Transverse colon (tissue), 4 donors: Measurements from ENCODE around the gene NRN1L. TPM values are rescaled to one million over a fixed set of nuclear protein-coding genes. Genes with fewer than 3 reads are reported as not detected.

ENCODE experiments used
- DNase-seq: peaks from one replicate; pipeline ENCODE4 v3.0.0-alpha.2; 2019
- H3K27ac ChIP-seq, 4 donors: fragments of 200-600 bp; sonication (generic); 2 replicates each; pipeline ENCODE4 v1.5.1; 2016 to 2018; ENCODE audit warnings: inconsistent platforms in 4 of 4
- H3K27me3 ChIP-seq: fragments of 200-600 bp; sonication (generic); 2 replicates; pipeline ENCODE4 v1.5.1; 2017; ENCODE audit warnings: inconsistent platforms
- H3K36me3 ChIP-seq, 4 donors: fragments of 200-600 bp; sonication (generic); 2 replicates each; pipeline ENCODE4 v1.5.1; 2017 to 2019; ENCODE audit warnings: inconsistent platforms in 4 of 4
- H3K4me1 ChIP-seq, 4 donors: fragments of 200-600 bp; sonication (generic); 2 replicates each; pipeline ENCODE4 v1.5.1; 2017 to 2020; ENCODE audit warnings: inconsistent platforms in 4 of 4
- H3K4me3 ChIP-seq, 4 donors: fragments of 200-600 bp; sonication (generic); 1 replicate in 1 of 4; 2 replicates in 3 of 4; pipeline versions ENCODE4 v1.5.1 to v1.6.1; 2017 to 2019; ENCODE audit warnings: inconsistent platforms in 4 of 4
- H3K9me3 ChIP-seq, 2 donors: fragments of 200-600 bp; sonication (generic); 2 replicates each; pipeline ENCODE4 v1.5.1; 2017 to 2019; ENCODE audit warnings: inconsistent platforms in 2 of 2
- EP300 ChIP-seq: sonication (generic); formaldehyde crosslinking; IDR thresholded peaks from one replicate; pipeline ENCODE4 v1.6.1; 2017; ENCODE audit warnings: antibody characterized with exemption, low read depth
- POLR2A ChIP-seq: fragments of 450-650 bp; IDR thresholded peaks from one replicate; pipeline ENCODE4 v1.6.1; 2016; ENCODE audit warnings: antibody characterized with exemption, mild to moderate bottlenecking, moderate library complexity
- POLR2AphosphoS5 ChIP-seq, 3 donors: sonication (generic); formaldehyde crosslinking; IDR thresholded peaks; one replicate each; pipeline ENCODE4 v1.6.1; 2016; ENCODE audit warnings: antibody characterized with exemption in 3 of 3
- WGBS, 2 donors: methylation state at CpG; one replicate each; pipeline ENCODE4 v1.1.5; 2018; ENCODE audit warnings: low coverage in 1 of 2; 5-methylcytosine and 5-hydroxymethylcytosine counted together
- in situ Hi-C, 4 donors: fragments of 200-750 bp; cut with MboI; loops; one replicate each; pipeline versions ENCODE4 v1.15.0 to v1.15.1; 2017; ENCODE audit warnings: low sequenced_read_pairs in 3 of 4, low pct_ligation_motif_present in 1 of 4, low pct_unique_long_range_greater_than_20kb in 1 of 4
- intact Hi-C: fragments of 100-400 bp; cut with DNase I; formaldehyde crosslinking; loops from one replicate; pipeline ENCODE4 v1.15.1; 2023; ENCODE audit warnings: low total_unique reads
- total RNA-seq, 4 donors: library from RNA; depleted of rRNA; stranded (reverse); fragments of >200 nt; gene quantifications; one replicate each; pipeline ENCODE4 v1.1.0, GENCODE V29; 2016
- TF ChIP-seq, protein P1 (sequence below), 5 experiments: fragments of 200-600 bp in 3 of 5; fragments of 450-650 bp in 2 of 5; sonication (generic) in 3 of 5; IDR thresholded peaks; 1 replicate in 2 of 5; 2 replicates in 3 of 5; pipeline ENCODE4 v1.5.1; 2016 to 2017; ENCODE audit warnings: antibody characterized with exemption in 5 of 5, inconsistent platforms in 3 of 5, mild to moderate bottlenecking in 2 of 5, moderate library complexity in 1 of 5

NRN1L gene
- total RNA-seq, 4 donors from 2014 or later = 2.5 TPM; not detected in 3

GRCh38 chr16:67932462-67932840 lies 47.8 kb downstream of the NRN1L start:
- Histone ChIP-seq H3K27me3 (no peaks in the 10 kb centered on the region), H3K36me3 (peaks cover 0 to 7% (median 3%) of the 10 kb centered on the region in 4 donors), H3K4me1 (peaks cover 15 to 19% (median 18%) of the 10 kb centered on the region in 4 donors), H3K27ac (no peak overlapping the region), H3K9me3 (no peaks in the 10 kb centered on the region), H3K4me3 (no peak overlapping the region)
- DNase-seq = no peak
- in situ Hi-C loops (no loop called here), intact Hi-C loops (no loop called here)
- WGBS, 2 donors = 87% methylated on average over 4 of the region's 4 CpGs; no CpG with 5 or more reads in 1 of the 2 donors
- TF ChIP-seq POLR2AphosphoS5 (IDR thresholded peaks at IDR 0.05) (no peak), POLR2A (no peak), EP300 (no peak)
- TF ChIP-seq, protein P1, sequence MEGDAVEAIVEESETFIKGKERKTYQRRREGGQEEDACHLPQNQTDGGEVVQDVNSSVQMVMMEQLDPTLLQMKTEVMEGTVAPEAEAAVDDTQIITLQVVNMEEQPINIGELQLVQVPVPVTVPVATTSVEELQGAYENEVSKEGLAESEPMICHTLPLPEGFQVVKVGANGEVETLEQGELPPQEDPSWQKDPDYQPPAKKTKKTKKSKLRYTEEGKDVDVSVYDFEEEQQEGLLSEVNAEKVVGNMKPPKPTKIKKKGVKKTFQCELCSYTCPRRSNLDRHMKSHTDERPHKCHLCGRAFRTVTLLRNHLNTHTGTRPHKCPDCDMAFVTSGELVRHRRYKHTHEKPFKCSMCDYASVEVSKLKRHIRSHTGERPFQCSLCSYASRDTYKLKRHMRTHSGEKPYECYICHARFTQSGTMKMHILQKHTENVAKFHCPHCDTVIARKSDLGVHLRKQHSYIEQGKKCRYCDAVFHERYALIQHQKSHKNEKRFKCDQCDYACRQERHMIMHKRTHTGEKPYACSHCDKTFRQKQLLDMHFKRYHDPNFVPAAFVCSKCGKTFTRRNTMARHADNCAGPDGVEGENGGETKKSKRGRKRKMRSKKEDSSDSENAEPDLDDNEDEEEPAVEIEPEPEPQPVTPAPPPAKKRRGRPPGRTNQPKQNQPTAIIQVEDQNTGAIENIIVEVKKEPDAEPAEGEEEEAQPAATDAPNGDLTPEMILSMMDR (IDR thresholded peaks at IDR 0.05) = no peak

GRCh38 chr16:67933805-67934204 lies 49.1 kb downstream of the NRN1L start:
- intact Hi-C loops (no loop called here), in situ Hi-C loops (no loop called here)
- no peak overlapping the region for H3K4me3 ChIP-seq
- no peak overlapping the region for H3K27ac ChIP-seq
- H3K4me1 ChIP-seq = peaks cover 16 to 20% (median 19%) of the 10 kb centered on the region in 4 donors
- H3K9me3 ChIP-seq = no peaks in the 10 kb centered on the region
- 80% methylated on average over 7 of the region's 7 CpGs; no CpG with 5 or more reads in 1 of the 2 donors for WGBS, 2 donors
- TF ChIP-seq, protein P1 (IDR thresholded peaks at IDR 0.05) = no peak
- TF ChIP-seq EP300 = no peak
- no peak for TF ChIP-seq POLR2A
- TF ChIP-seq POLR2AphosphoS5 (IDR thresholded peaks at IDR 0.05) = no peak
- no peak for DNase-seq
- no peaks in the 10 kb centered on the region for H3K27me3 ChIP-seq
- H3K36me3 ChIP-seq = no peaks in the 10 kb centered on the region

- no peaks in the 10 kb centered on the region for H3K27me3 ChIP-seq
- in situ Hi-C loops = no loop called here
- TF ChIP-seq, protein P1 (IDR thresholded peaks at IDR 0.05) = no peak
- TF ChIP-seq POLR2AphosphoS5 (IDR thresholded peaks at IDR 0.05) (no peak), EP300 (no peak), POLR2A (no peak)
- peak overlapping the region in 1 of 4 donors; percentile 74 for H3K4me3 ChIP-seq
- no peaks in the 10 kb centered on the region for H3K36me3 ChIP-seq
- peak overlapping the region in 3 of 4 donors; percentile 90 to 97 (median 96) for H3K27ac ChIP-seq
- H3K9me3 ChIP-seq = no peaks in the 10 kb centered on the region
- intact Hi-C loops = no loop called here
- 69% methylated on average over 13 of the region's 13 CpGs; no CpG with 5 or more reads in 1 of the 2 donors for WGBS, 2 donors
- peaks cover 16 to 20% (median 19%) of the 10 kb centered on the region in 4 donors for H3K4me1 ChIP-seq
- DNase-seq = no peak
Measured at GRCh38 chr16:67934306-67935100, 49.8 kb downstream of the NRN1L start.

DNA sequence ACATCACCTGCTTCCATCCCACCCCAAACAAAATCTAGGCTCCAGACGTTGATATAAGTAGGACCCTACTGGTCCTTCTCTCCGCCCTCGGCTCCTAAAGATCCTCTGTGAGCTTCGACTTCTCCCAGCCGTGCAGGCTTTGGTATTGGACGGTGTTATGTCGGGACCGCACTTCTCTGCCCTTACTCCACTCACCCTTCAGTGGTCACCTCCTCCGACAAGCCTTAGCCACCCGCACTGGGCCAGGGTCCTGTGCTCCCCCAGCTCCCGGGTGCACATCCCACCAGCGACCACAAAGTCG lies 50.4 kb downstream of the NRN1L start:
- WGBS, 2 donors = 50% methylated on average over 13 of the region's 13 CpGs; no CpG with 5 or more reads in 1 of the 2 donors
- Histone ChIP-seq H3K27me3 (no peaks in the 10 kb centered on the region), H3K9me3 (no peaks in the 10 kb centered on the region), H3K4me1 (peaks cover 18 to 23% (median 22%) of the 10 kb centered on the region in 4 donors), H3K27ac (peak overlapping the region; percentile 90 to 97 (median 96)), H3K4me3 (peak overlapping the region; percentile 71 to 86 (median 74)), H3K36me3 (no peaks in the 10 kb centered on the region)
- in situ Hi-C loops = no loop called here
- no peak for TF ChIP-seq EP300
- DNase-seq = no peak
- intact Hi-C loops = no loop called here
